NT2/D1 (cell line): ENCODE results near the gene PTMS.
A peak's percentile ranks its signal among the peaks of the same experiment; 100 is the strongest.

ENCODE experiments used
- DNase-seq: peaks from one replicate; pipeline ENCODE4 v3.0.0-alpha.2; 2011; ENCODE audit warnings: low read depth, low spot score
- H3K27me3 ChIP-seq: 2 replicates; pipeline ENCODE4 v1.6.0; 2011; ENCODE audit warnings: mild to moderate bottlenecking; ENCODE audit not compliant: insufficient read length, insufficient read depth
- H3K36me3 ChIP-seq: 2 replicates; pipeline ENCODE4 v1.6.1; 2011; ENCODE audit warnings: mild to moderate bottlenecking, low read length, mixed read lengths; ENCODE audit not compliant: insufficient read depth, insufficient read length
- H3K4me1 ChIP-seq: 2 replicates; pipeline ENCODE4 v1.5.1; 2011; ENCODE audit not compliant: insufficient read depth, insufficient read length
- H3K4me3 ChIP-seq: 2 replicates; pipeline ENCODE4 v1.5.1; 2011; ENCODE audit warnings: low read depth; ENCODE audit not compliant: insufficient read length
- H3K9ac ChIP-seq: 2 replicates; pipeline ENCODE4 v1.6.0; 2011; ENCODE audit warnings: low read depth; ENCODE audit not compliant: insufficient read length
- H3K9me3 ChIP-seq: 2 replicates; pipeline ENCODE4 v1.5.1; 2011; ENCODE audit warnings: mild to moderate bottlenecking, low read length; ENCODE audit not compliant: insufficient read depth
- SUZ12 ChIP-seq: IDR thresholded peaks from 2 replicates; pipeline ENCODE4 v1.6.1; 2011; ENCODE audit not compliant: insufficient read length, insufficient read depth; ENCODE audit errors: extremely low read depth
- YY1 ChIP-seq: IDR thresholded peaks from 2 replicates; pipeline ENCODE4 v1.6.1; 2011; ENCODE audit not compliant: insufficient read length, insufficient read depth
- ZNF274 ChIP-seq: IDR thresholded peaks from 2 replicates; pipeline ENCODE4 v1.6.1; 2011; ENCODE audit warnings: mild to moderate bottlenecking, low read depth, low read length

PTMS gene

DNA sequence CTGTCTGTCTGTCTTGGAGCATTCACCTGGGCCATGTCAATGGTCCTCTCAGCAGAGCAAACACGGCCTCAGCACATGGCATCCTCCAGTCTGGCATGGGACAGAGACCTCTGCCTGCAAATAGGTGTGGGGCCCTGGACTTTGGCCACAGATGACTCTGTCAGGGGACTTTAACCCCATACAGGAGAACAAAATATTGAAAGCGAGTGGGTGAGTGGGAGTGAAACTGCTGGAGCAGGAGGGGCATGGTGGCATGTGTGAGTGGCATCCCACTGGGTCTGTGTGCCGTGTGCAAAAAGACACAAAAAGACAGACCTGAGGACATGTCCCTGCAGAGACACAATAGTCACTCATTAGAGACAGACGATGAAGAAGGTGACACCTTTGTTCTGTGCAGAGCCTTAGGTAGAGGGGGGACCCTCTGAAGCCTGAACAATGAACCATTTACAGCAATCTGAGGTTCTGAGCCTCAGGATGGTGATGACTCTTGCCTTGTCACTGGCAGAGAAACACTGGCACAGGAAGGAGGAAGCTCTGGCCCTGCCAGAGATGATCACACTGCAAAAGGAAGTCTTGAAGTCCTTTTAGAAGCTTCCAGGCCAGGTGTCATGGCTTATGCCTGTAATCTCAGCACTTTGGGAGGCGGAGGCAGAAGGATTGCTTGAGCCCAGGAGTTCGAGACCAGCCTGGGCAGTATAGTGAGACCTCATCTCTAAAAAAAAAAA is 13.7 kb downstream of the PTMS start:
- no peak overlapping the region for H3K4me3 ChIP-seq
- no peak for TF ChIP-seq ZNF274
- H3K27me3 ChIP-seq, result peaks cover 33% of the 10 kb centered on the region
- no peaks in the 10 kb centered on the region for H3K9me3 ChIP-seq
- H3K4me1 ChIP-seq, result peaks cover 34% of the 10 kb centered on the region
- H3K9ac ChIP-seq, result peak overlapping the region; percentile 57
- H3K36me3 ChIP-seq, result peaks cover 13% of the 10 kb centered on the region
- DNase-seq, result no peak

DNA sequence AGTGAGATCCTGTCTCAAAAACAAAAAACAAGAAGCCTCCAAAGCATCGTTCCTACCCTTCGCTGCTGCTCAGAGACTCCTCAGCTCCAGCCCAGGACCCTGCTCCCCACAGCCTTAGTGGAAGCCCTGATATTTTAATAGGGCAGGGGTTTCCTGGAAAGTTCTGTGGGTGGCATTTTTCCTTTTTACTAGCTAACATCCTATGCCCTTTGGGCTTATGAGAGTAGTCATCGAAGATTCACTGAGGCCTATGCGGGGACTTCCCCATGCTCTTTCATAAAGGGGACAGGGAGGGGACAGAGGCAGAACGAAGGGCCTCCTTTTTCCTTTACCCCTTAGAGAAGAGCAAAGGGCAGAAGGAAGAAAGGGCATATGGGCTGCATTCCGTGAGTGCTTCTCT is 14.4 kb downstream of the PTMS start:
- Histone ChIP-seq H3K36me3 (peaks cover 8% of the 10 kb centered on the region), H3K9ac (no peak overlapping the region), H3K27me3 (peaks cover 26% of the 10 kb centered on the region), H3K4me3 (no peak overlapping the region), H3K4me1 (peaks cover 37% of the 10 kb centered on the region), H3K9me3 (no peaks in the 10 kb centered on the region)
- no peak for DNase-seq
- TF ChIP-seq ZNF274, result no peak
- no peak for TF ChIP-seq SUZ12
- TF ChIP-seq YY1, result no peak

DNA sequence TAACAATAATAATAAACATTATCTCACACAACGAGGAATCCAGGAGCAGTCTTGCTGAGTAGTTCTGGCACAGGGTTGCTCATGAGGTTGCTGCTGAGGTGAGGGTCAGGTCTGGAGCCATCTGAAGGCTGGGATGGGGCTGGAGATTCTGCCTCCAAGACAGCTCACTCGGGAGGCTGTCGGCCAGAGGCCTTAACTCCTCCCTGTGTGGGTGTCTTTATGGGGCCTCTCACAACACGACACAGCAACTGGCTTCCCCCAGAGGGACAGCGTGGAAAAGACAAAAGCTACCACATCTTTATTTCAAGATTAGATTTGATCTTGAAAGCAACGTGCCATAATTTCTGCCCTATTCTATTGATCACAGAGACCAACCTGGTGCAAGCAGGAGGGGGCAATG is 16.0 kb downstream of the PTMS start:
- TF ChIP-seq SUZ12, result no peak
- TF ChIP-seq YY1, result no peak
- no peak for TF ChIP-seq ZNF274
- no peaks in the 10 kb centered on the region for H3K36me3 ChIP-seq
- peaks cover 12% of the 10 kb centered on the region for H3K27me3 ChIP-seq
- DNase-seq, result no peak
- no peaks in the 10 kb centered on the region for H3K9me3 ChIP-seq
- no peak overlapping the region for H3K9ac ChIP-seq
- H3K4me3 ChIP-seq, result no peak overlapping the region
- H3K4me1 ChIP-seq, result peaks cover 39% of the 10 kb centered on the region

DNA sequence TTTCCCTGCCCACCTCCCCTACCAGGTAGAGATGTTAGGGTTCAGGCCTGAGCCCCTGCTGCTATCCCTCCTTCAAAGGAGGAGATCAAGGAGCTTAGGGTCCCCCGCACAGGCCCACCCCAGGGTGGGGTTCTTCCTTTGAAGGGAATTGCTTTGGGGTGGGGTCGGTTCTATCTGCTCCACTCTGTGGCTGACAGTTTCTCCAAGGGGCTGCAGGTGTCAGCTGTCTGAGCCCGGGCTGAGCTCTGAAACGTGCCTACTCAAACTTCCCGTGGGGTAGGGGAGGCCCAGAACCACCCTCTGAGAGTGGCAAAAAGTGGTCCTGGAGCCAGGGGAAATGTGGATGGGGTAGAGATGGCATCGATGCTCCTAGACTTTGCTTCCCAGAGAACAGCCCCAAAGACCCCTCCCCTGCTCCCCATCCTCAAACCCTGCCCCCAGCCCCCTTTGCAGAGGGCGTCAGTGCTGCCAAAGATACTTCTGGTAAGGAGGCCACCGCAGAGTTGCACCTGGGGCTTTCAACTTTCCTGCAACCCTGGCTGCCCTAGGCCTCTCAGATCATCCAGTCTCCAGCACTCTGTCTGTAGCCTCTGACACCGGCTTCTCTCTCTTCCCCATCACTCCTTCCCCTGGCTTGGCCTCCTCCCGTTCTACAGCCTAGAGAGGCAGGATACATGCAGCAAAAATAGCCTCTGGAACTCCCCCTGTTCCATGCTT is 16.8 kb downstream of the PTMS start:
- Histone ChIP-seq H3K27me3 (peaks cover 4% of the 10 kb centered on the region), H3K4me1 (peaks cover 30% of the 10 kb centered on the region), H3K4me3 (no peak overlapping the region), H3K36me3 (no peaks in the 10 kb centered on the region), H3K9ac (no peak overlapping the region), H3K9me3 (no peaks in the 10 kb centered on the region)
- no peak for DNase-seq
- TF ChIP-seq SUZ12, result no peak
- TF ChIP-seq ZNF274, result no peak
- TF ChIP-seq YY1, result no peak

DNA sequence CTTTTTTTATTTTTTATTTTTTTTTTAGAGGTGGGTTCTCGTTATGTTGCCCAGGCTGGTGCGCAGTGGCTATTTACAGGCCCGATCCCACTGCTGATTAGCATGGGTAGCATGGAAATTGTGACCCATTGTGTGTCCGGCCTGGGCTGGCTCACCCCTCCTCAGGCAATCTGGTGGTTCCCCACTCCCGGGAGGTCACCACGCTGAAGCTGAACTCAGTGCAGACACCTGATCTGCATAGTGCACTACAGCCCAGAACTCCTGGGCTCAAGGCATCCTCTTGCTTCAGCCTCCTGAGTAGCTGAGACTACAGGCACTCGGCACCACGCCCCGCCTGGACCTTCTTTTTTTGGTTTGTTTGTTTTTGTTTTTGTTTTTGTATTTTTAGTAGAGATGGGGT is 17.7 kb downstream of the PTMS start:
- peaks cover 30% of the 10 kb centered on the region for H3K4me1 ChIP-seq
- TF ChIP-seq SUZ12 (no peak), ZNF274 (no peak), YY1 (no peak)
- H3K36me3 ChIP-seq, result no peaks in the 10 kb centered on the region
- no peak overlapping the region for H3K4me3 ChIP-seq
- DNase-seq, result no peak
- no peaks in the 10 kb centered on the region for H3K27me3 ChIP-seq
- no peak overlapping the region for H3K9ac ChIP-seq
- no peaks in the 10 kb centered on the region for H3K9me3 ChIP-seq

DNA sequence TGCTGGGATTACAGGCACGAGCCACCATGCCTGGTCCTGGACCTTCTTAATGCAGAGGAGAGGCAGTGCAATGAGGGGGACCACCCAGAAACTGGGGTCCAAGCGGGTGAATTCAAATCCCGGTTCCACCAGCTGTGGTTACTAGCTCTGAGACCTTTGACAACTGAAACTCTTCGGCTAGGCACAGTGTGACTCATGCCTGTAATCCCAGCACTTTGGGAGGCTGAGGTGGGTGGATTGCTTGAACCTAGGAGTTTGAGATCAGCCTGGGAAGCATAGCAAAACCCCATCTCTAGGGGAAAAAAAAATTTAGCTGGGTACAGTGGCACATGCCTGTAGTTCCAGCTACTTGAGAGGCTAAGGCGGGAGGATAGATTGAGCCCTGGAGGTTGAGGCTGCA is 18.1 kb downstream of the PTMS start:
- no peak overlapping the region for H3K4me3 ChIP-seq
- H3K9ac ChIP-seq, result peak overlapping the region; percentile 0
- no peaks in the 10 kb centered on the region for H3K36me3 ChIP-seq
- no peaks in the 10 kb centered on the region for H3K27me3 ChIP-seq
- peaks cover 30% of the 10 kb centered on the region for H3K4me1 ChIP-seq
- no peaks in the 10 kb centered on the region for H3K9me3 ChIP-seq
- TF ChIP-seq SUZ12, result no peak
- no peak for TF ChIP-seq YY1
- no peak for TF ChIP-seq ZNF274
- DNase-seq, result no peak

DNA sequence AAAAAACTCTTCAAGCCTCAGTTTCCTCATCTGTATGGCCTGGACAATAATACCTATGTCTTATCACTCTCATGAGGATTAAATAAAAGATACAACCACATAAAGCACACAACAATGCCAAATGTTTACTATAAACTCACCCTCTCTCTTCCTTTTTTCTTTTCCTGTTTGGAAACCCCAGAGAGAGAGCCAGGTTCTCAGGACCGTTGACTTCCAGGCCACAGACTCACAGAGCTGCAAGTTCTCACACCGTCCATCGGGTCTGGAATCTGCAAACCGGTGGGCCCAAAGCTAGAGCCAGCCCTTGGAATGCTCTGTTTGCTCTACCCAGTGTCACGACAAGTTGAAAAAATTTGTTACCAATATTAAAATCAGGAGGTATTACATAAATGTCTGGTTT is 18.6 kb downstream of the PTMS start:
- Histone ChIP-seq H3K27me3 (no peaks in the 10 kb centered on the region), H3K9me3 (no peaks in the 10 kb centered on the region), H3K36me3 (no peaks in the 10 kb centered on the region), H3K4me3 (no peak overlapping the region), H3K4me1 (peaks cover 31% of the 10 kb centered on the region), H3K9ac (peak overlapping the region; percentile 0)
- DNase-seq, result no peak
- no peak for TF ChIP-seq SUZ12
- no peak for TF ChIP-seq ZNF274
- no peak for TF ChIP-seq YY1
